HepG2 (cell line): ENCODE measurements around the gene ASPHD1. TPM values are rescaled to one million over a fixed set of nuclear protein-coding genes. Genes with fewer than 3 reads are reported as not detected.

Experiments
- CEBPG ChIP-seq: IDR thresholded peaks from 2 replicates; pipeline ENCODE4 v1.6.1; 2016
- FOSL2 ChIP-seq: sonication (generic); formaldehyde crosslinking; IDR thresholded peaks from 2 replicates; pipeline ENCODE4 v1.4.0; 2020; ENCODE audit warnings: missing genetic modification reagents
- FOXM1 ChIP-seq: sonication (generic); formaldehyde crosslinking; IDR thresholded peaks from 2 replicates; pipeline ENCODE4 v1.5.0; 2020; ENCODE audit warnings: missing genetic modification reagents
- GLI4 ChIP-seq: sonication (generic); formaldehyde crosslinking; IDR thresholded peaks from 2 replicates; pipeline ENCODE4 v1.5.1; 2020; ENCODE audit warnings: missing genetic modification reagents, mild to moderate bottlenecking, moderate library complexity, borderline replicate concordance
- SP2 ChIP-seq: sonication (generic); formaldehyde crosslinking; IDR thresholded peaks from 2 replicates; pipeline ENCODE4 v1.5.1; 2020; ENCODE audit warnings: mild to moderate bottlenecking, missing genetic modification reagents
- YEATS2 ChIP-seq: sonication (generic); formaldehyde crosslinking; IDR thresholded peaks from 2 replicates; pipeline ENCODE4 v1.4.0; 2020; ENCODE audit warnings: missing genetic modification reagents, borderline replicate concordance
- ZFX ChIP-seq: sonication (generic); formaldehyde crosslinking; IDR thresholded peaks from 2 replicates; pipeline ENCODE4 v1.4.0; 2020; ENCODE audit warnings: mild to moderate bottlenecking, low read depth, missing genetic modification reagents, moderate library complexity
- ZNF792 ChIP-seq: IDR thresholded peaks from 2 replicates; pipeline ENCODE4 v1.6.1; 2016
- polyA plus RNA-seq, 8 experiments: library from polyadenylated mRNA; depleted of rRNA in 3 of 8; stranded (reverse) in 7 of 8; unstranded in 1 of 8; fragments of >200 nt; fragmentation: Illumina TruSeq in 4 of 8; extraction: Trizol in 4 of 8; gene quantifications; 2 replicates each; pipeline versions ENCODE4 v1.2.1 to v1.2.3, GENCODE V29; 2011 to 2016; ENCODE audit warnings: low read depth in 4 of 8, missing spikeins in 1 of 8, mixed read lengths in 1 of 8; ENCODE audit not compliant: insufficient read depth in 1 of 8
- total RNA-seq, 5 experiments: library from RNA; depleted of rRNA; stranded (reverse); fragments of >200 nt; fragmentation: Illumina TruSeq; extraction: Trizol; gene quantifications; 2 replicates each; pipeline ENCODE4 v1.2.3, GENCODE V29; 2016; ENCODE audit warnings: low read depth in 1 of 5
- TF ChIP-seq, protein P1 (sequence below): IDR thresholded peaks from 2 replicates; pipeline ENCODE4 v1.4.0; 2020; ENCODE audit warnings: mild to moderate bottlenecking, missing genetic modification reagents
- TF ChIP-seq, protein P2 (sequence below): sonication (generic); formaldehyde crosslinking; IDR thresholded peaks from 2 replicates; pipeline ENCODE4 v1.8.1; 2023; ENCODE audit warnings: mild to moderate bottlenecking, missing genetic modification reagents
- TF ChIP-seq, protein P3 (sequence below): sonication (generic); formaldehyde crosslinking; IDR thresholded peaks from 2 replicates; pipeline ENCODE4 v1.4.0; 2020; ENCODE audit warnings: low read depth, mild to moderate bottlenecking, missing genetic modification reagents
- TF ChIP-seq, protein P4 (sequence below): sonication (generic); formaldehyde crosslinking; IDR thresholded peaks from 2 replicates; pipeline ENCODE4 v1.5.0; 2020; ENCODE audit warnings: missing genetic modification reagents
- TF ChIP-seq, protein P5 (sequence below): sonication (generic); formaldehyde crosslinking; IDR thresholded peaks from 2 replicates; pipeline ENCODE4 v1.8.0; 2023; ENCODE audit warnings: mild to moderate bottlenecking, missing genetic modification reagents
- TF ChIP-seq, protein P6 (sequence below): sonication (generic); formaldehyde crosslinking; IDR thresholded peaks from 2 replicates; pipeline ENCODE4 v1.4.0; 2020; ENCODE audit warnings: missing genetic modification reagents
- TF ChIP-seq, protein P7 (sequence below): sonication (generic); formaldehyde crosslinking; IDR thresholded peaks from 2 replicates; pipeline ENCODE4 v1.4.0; 2020; ENCODE audit warnings: missing genetic modification reagents

ASPHD1 gene
- total and polyA plus RNA-seq, 2 of the 13 experiments (the other 11 are each of a cell fraction or from before 2014, with no cell fraction given) = 13.1 to 19.7 TPM

DNA sequence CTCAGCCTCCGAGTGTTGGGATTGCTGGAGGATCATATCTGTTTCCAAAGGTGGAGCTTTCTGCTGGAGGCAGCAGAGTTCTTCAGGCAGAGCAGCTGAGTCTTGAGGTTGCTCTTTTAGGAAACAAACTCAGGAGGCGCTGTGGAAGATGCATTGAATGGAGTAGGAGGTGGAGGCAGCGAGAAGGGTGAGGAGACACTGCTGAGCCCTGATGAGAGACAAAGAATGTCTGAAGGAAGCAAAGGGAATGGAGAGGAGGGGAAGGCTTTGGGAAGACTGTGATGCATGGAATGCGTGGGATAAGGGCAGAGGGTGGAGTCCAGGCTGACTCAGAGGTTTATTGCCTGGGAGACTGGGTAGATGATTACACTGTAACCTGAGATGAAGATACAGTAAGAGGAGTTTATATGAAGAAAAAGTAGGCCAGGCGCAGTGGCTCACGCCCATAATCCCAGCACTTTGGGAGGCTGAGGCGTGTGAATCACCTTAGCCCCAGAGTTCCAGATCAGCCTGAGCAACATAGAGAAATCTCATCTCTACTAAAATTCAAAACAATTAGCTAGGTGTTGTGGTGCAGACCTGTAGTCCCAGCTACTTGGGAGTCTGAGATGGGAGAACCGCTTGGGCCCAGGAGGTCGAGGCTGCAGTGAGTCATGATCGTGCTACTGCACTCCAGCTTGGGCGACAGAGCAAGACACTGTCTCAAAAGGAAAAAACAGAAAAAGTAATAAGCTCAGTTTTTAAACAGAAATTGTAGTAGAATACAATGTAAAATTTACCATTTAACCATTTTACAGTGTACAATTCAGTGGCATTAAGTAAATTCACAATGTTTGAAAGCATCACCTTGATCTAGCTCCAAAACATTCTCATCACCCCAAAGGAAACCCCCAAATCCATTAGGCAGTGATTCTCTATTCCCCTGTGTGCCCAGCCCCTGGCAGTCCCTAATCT, 43.8 kb downstream of the ASPHD1 start (continued):
- TF ChIP-seq, protein P1, sequence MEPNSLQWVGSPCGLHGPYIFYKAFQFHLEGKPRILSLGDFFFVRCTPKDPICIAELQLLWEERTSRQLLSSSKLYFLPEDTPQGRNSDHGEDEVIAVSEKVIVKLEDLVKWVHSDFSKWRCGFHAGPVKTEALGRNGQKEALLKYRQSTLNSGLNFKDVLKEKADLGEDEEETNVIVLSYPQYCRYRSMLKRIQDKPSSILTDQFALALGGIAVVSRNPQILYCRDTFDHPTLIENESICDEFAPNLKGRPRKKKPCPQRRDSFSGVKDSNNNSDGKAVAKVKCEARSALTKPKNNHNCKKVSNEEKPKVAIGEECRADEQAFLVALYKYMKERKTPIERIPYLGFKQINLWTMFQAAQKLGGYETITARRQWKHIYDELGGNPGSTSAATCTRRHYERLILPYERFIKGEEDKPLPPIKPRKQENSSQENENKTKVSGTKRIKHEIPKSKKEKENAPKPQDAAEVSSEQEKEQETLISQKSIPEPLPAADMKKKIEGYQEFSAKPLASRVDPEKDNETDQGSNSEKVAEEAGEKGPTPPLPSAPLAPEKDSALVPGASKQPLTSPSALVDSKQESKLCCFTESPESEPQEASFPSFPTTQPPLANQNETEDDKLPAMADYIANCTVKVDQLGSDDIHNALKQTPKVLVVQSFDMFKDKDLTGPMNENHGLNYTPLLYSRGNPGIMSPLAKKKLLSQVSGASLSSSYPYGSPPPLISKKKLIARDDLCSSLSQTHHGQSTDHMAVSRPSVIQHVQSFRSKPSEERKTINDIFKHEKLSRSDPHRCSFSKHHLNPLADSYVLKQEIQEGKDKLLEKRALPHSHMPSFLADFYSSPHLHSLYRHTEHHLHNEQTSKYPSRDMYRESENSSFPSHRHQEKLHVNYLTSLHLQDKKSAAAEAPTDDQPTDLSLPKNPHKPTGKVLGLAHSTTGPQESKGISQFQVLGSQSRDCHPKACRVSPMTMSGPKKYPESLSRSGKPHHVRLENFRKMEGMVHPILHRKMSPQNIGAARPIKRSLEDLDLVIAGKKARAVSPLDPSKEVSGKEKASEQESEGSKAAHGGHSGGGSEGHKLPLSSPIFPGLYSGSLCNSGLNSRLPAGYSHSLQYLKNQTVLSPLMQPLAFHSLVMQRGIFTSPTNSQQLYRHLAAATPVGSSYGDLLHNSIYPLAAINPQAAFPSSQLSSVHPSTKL (CRISPR knock-in tag) = peak; percentile 34
- TF ChIP-seq ZFX (peak; percentile 54), SP2 (CRISPR knock-in tag) (0 out of 2 replicates have a peak, but pooled peaks have one; percentile 13), YEATS2 (0 out of 2 replicates have a peak, but pooled peaks have one; percentile 57), FOSL2 (CRISPR knock-in tag) (peak; percentile 94), FOXM1 (CRISPR knock-in tag) (no peak), GLI4 (peak; percentile 6; the same call in 1 of the 2 replicates), ZNF792 (CRISPR knock-in tag) (0 out of 2 replicates have a peak, but pooled peaks have one; percentile 37), CEBPG (CRISPR knock-in tag) (0 out of 2 replicates have a peak, but pooled peaks have one; percentile 9)
- TF ChIP-seq, protein P2, sequence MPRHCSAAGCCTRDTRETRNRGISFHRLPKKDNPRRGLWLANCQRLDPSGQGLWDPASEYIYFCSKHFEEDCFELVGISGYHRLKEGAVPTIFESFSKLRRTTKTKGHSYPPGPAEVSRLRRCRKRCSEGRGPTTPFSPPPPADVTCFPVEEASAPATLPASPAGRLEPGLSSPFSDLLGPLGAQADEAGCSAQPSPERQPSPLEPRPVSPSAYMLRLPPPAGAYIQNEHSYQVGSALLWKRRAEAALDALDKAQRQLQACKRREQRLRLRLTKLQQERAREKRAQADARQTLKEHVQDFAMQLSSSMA = 0 out of 2 replicates have a peak, but pooled peaks have one; percentile 40
- TF ChIP-seq, protein P3, sequence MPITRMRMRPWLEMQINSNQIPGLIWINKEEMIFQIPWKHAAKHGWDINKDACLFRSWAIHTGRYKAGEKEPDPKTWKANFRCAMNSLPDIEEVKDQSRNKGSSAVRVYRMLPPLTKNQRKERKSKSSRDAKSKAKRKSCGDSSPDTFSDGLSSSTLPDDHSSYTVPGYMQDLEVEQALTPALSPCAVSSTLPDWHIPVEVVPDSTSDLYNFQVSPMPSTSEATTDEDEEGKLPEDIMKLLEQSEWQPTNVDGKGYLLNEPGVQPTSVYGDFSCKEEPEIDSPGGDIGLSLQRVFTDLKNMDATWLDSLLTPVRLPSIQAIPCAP (CRISPR knock-in tag) = no peak
- TF ChIP-seq, protein P4, sequence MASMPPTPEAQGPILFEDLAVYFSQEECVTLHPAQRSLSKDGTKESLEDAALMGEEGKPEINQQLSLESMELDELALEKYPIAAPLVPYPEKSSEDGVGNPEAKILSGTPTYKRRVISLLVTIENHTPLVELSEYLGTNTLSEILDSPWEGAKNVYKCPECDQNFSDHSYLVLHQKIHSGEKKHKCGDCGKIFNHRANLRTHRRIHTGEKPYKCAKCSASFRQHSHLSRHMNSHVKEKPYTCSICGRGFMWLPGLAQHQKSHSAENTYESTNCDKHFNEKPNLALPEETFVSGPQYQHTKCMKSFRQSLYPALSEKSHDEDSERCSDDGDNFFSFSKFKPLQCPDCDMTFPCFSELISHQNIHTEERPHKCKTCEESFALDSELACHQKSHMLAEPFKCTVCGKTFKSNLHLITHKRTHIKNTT (CRISPR knock-in tag) = no peak
- TF ChIP-seq, protein P5, sequence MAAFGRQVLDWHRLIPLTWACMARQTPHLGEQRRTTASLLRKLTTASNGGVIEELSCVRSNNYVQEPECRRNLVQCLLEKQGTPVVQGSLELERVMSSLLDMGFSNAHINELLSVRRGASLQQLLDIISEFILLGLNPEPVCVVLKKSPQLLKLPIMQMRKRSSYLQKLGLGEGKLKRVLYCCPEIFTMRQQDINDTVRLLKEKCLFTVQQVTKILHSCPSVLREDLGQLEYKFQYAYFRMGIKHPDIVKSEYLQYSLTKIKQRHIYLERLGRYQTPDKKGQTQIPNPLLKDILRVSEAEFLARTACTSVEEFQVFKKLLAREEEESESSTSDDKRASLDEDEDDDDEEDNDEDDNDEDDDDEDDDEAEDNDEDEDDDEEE (CRISPR knock-in tag) = peak; percentile 17; the same call in 1 of the 2 replicates
- TF ChIP-seq, protein P6, sequence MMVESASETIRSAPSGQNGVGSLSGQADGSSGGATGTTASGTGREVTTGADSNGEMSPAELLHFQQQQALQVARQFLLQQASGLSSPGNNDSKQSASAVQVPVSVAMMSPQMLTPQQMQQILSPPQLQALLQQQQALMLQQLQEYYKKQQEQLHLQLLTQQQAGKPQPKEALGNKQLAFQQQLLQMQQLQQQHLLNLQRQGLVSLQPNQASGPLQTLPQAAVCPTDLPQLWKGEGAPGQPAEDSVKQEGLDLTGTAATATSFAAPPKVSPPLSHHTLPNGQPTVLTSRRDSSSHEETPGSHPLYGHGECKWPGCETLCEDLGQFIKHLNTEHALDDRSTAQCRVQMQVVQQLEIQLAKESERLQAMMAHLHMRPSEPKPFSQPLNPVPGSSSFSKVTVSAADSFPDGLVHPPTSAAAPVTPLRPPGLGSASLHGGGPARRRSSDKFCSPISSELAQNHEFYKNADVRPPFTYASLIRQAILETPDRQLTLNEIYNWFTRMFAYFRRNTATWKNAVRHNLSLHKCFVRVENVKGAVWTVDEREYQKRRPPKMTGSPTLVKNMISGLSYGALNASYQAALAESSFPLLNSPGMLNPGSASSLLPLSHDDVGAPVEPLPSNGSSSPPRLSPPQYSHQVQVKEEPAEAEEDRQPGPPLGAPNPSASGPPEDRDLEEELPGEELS = peak; percentile 46
- TF ChIP-seq, protein P7, sequence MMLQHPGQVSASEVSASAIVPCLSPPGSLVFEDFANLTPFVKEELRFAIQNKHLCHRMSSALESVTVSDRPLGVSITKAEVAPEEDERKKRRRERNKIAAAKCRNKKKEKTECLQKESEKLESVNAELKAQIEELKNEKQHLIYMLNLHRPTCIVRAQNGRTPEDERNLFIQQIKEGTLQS (CRISPR knock-in tag) = peak; percentile 70
